H1 (cell line): ENCODE results near the gene VIPR2. TPM values are rescaled to one million over a fixed set of nuclear protein-coding genes. Genes with fewer than 3 reads are reported as not detected.

Source experiments
- CTCF ChIA-PET: fragments of 300-600 bp; sonication (Branson Sonifier 250); formaldehyde crosslinking; loops from one replicate; lab custom pipeline; 2021; ENCODE audit not compliant: partially characterized antibody; lab: Charles Lee
- POLR2A ChIA-PET: fragments of 300-600 bp; sonication (Branson Sonifier 250); formaldehyde crosslinking; loops from one replicate; lab custom pipeline; 2021; ENCODE audit warnings: inconsistent platforms; ENCODE audit not compliant: partially characterized antibody; lab: Charles Lee
- DNase-seq, 2 experiments: peaks; one replicate each; pipeline versions ENCODE4 v3.0.0 to v3.0.0-alpha.2; 2010 to 2022; ENCODE audit warnings: low spot score in 2 of 2, low read depth in 1 of 2, mixed read lengths in 1 of 2
- FAIRE-seq: peaks from 2 replicates; lab custom pipeline; 2011; peaks lifted over from hg19 to GRCh38; lab: Jason Lieb, UNC
- H2AFZ ChIP-seq: 2 replicates; pipeline ENCODE4 v1.8.1; 2012; ENCODE audit warnings: low read length, inconsistent platforms
- H2AK5ac ChIP-seq: 2 replicates; pipeline ENCODE4 v1.6.1; 2013; ENCODE audit warnings: low read depth, low read length
- H2BK120ac ChIP-seq: replicated peaks from 2 replicates; pipeline ENCODE3; 2013; ENCODE audit warnings: low read depth, low read length, inconsistent platforms
- H2BK12ac ChIP-seq: 2 replicates; pipeline ENCODE4 v1.6.1; 2013; ENCODE audit warnings: low read depth, low read length
- H2BK15ac ChIP-seq: 2 replicates; pipeline ENCODE4 v1.6.1; 2013; ENCODE audit warnings: low read length
- H2BK20ac ChIP-seq: 2 replicates; pipeline ENCODE4 v1.6.1; 2013; ENCODE audit warnings: low read length
- H2BK5ac ChIP-seq: 2 replicates; pipeline ENCODE4 v1.6.1; 2013; ENCODE audit warnings: low read depth, low read length
- H3K14ac ChIP-seq: 2 replicates; pipeline ENCODE4 v1.6.1; 2013; ENCODE audit warnings: inconsistent platforms; ENCODE audit not compliant: insufficient read length
- H3K18ac ChIP-seq: 2 replicates; pipeline ENCODE4 v1.6.1; 2013; ENCODE audit warnings: low read length; ENCODE audit errors: extremely low read depth
- H3K23ac ChIP-seq: 2 replicates; pipeline ENCODE4 v1.6.1; 2013; ENCODE audit warnings: inconsistent platforms; ENCODE audit not compliant: insufficient read length
- H3K23me2 ChIP-seq: 2 replicates; pipeline ENCODE4 v1.6.1; 2013; ENCODE audit warnings: low read depth, low read length
- H3K27ac ChIP-seq: 2 replicates; pipeline ENCODE4 v1.6.1; 2011; ENCODE audit warnings: low read depth, low read length, inconsistent platforms
- H3K27me3 ChIP-seq, 4 experiments: replicated peaks in 1 of 4; 1 replicate in 1 of 4; 2 replicates in 3 of 4; pipeline versions ENCODE4 v1.6.1 to v1.8.1; 2011 to 2013; ENCODE audit warnings: low read length in 3 of 4, mild to moderate bottlenecking in 3 of 4, inconsistent platforms in 2 of 4, mixed read lengths in 2 of 4, moderate library complexity in 1 of 4; ENCODE audit not compliant: control insufficient read depth in 3 of 4, insufficient read depth in 3 of 4; ENCODE audit errors: extremely low read depth in 1 of 4
- H3K36me3 ChIP-seq, 4 experiments: 2 replicates each; pipeline versions ENCODE4 v1.6.1 to v1.8.1; 2011 to 2013; ENCODE audit warnings: mild to moderate bottlenecking in 4 of 4, low read length in 3 of 4, moderate library complexity in 2 of 4, control low read depth in 1 of 4, inconsistent platforms in 1 of 4; ENCODE audit not compliant: insufficient read depth in 4 of 4, control insufficient read depth in 2 of 4
- H3K4ac ChIP-seq: replicated peaks from 2 replicates; pipeline ENCODE3; 2013; ENCODE audit warnings: low read length, low read depth, mixed read lengths, inconsistent platforms; ENCODE audit not compliant: insufficient read length
- H3K4me1 ChIP-seq, 4 experiments: replicated peaks in 1 of 4; 1 replicate in 1 of 4; 2 replicates in 3 of 4; pipeline versions ENCODE4 v1.6.1 to v1.8.1; 2011 to 2013; ENCODE audit warnings: low read length in 3 of 4, inconsistent platforms in 2 of 4, mixed read lengths in 1 of 4; ENCODE audit not compliant: insufficient read depth in 4 of 4, control insufficient read depth in 3 of 4
- H3K4me2 ChIP-seq, 2 experiments: 2 replicates each; pipeline versions ENCODE4 v1.6.1 to v1.8.1; 2011 to 2013; ENCODE audit warnings: low read depth in 2 of 2, low read length in 2 of 2, control low read depth in 1 of 2, inconsistent platforms in 1 of 2, mild to moderate bottlenecking in 1 of 2; ENCODE audit not compliant: insufficient read depth in 1 of 2
- H3K4me3 ChIP-seq, 4 experiments: fragments of 200-600, 300-600 bp in 1 of 4; sonication (generic), shearing (Covaris generic), sonication (Bioruptor Twin) in 1 of 4; 2 replicates each; pipeline versions ENCODE4 v1.5.1 to v1.8.1; 2011 to 2016; ENCODE audit warnings: low read length in 4 of 4, low read depth in 3 of 4, control low read depth in 2 of 4, inconsistent platforms in 2 of 4, mild to moderate bottlenecking in 2 of 4, mixed read lengths in 1 of 4, moderate library complexity in 1 of 4; ENCODE audit not compliant: insufficient read depth in 2 of 4; ENCODE audit errors: extremely low read depth in 1 of 4
- H3K56ac ChIP-seq: replicated peaks from 2 replicates; pipeline ENCODE3; 2013; ENCODE audit warnings: low read depth, mild to moderate bottlenecking, mixed read lengths, low read length, inconsistent platforms; ENCODE audit not compliant: insufficient read length
- H3K79me1 ChIP-seq: 2 replicates; pipeline ENCODE4 v1.6.1; 2013; ENCODE audit warnings: low read depth, low read length, control low read depth
- H3K79me2 ChIP-seq, 2 experiments: 2 replicates each; pipeline versions ENCODE4 v1.6.1 to v1.8.1; 2012 to 2013; ENCODE audit warnings: low read length in 2 of 2, mild to moderate bottlenecking in 2 of 2, inconsistent platforms in 1 of 2; ENCODE audit not compliant: insufficient read depth in 2 of 2, control insufficient read depth in 1 of 2
- H3K9ac ChIP-seq, 4 experiments: replicated peaks in 1 of 4; 1 replicate in 1 of 4; 2 replicates in 3 of 4; pipeline versions ENCODE4 v1.6.1 to v1.8.1; 2011 to 2013; ENCODE audit warnings: low read depth in 3 of 4, low read length in 3 of 4, control low read depth in 2 of 4, mild to moderate bottlenecking in 2 of 4, moderate library complexity in 2 of 4, inconsistent platforms in 1 of 4; ENCODE audit errors: extremely low read depth in 1 of 4
- H3K9me3 ChIP-seq, 2 experiments: 2 replicates each; pipeline versions ENCODE4 v1.6.1 to v1.8.1; 2012 to 2013; ENCODE audit warnings: mild to moderate bottlenecking in 2 of 2, moderate library complexity in 2 of 2, control low read depth in 1 of 2, inconsistent platforms in 1 of 2, low read depth in 1 of 2, low read length in 1 of 2, mixed read lengths in 1 of 2; ENCODE audit not compliant: insufficient read depth in 2 of 2
- H4K20me1 ChIP-seq, 2 experiments: replicated peaks in 1 of 2; 2 replicates each; pipeline versions ENCODE3 to v1.8.1; 2011 to 2013; ENCODE audit warnings: inconsistent platforms in 2 of 2, low read length in 2 of 2, mild to moderate bottlenecking in 1 of 2; ENCODE audit not compliant: insufficient read depth in 2 of 2, control insufficient read depth in 1 of 2
- H4K5ac ChIP-seq: 2 replicates; pipeline ENCODE4 v1.6.1; 2013; ENCODE audit warnings: low read length, low read depth, mixed read lengths, inconsistent platforms; ENCODE audit not compliant: insufficient read length
- H4K8ac ChIP-seq: 2 replicates; pipeline ENCODE4 v1.8.0; 2013; ENCODE audit warnings: mild to moderate bottlenecking, moderate library complexity, low read length, inconsistent platforms; ENCODE audit not compliant: insufficient read depth; ENCODE audit errors: extremely low read depth
- H4K91ac ChIP-seq: replicated peaks from 2 replicates; pipeline ENCODE3; 2013; ENCODE audit warnings: low read length, mixed read lengths, inconsistent platforms; ENCODE audit not compliant: insufficient read length
- BRCA1 ChIP-seq: IDR thresholded peaks from 2 replicates; pipeline ENCODE4 v1.6.1; 2012; ENCODE audit warnings: low read depth, low read length, improper control_type of control experiment
- CBX8 ChIP-seq: fragments of 300-800, 300-1000 bp; sonication (generic); IDR thresholded peaks from 2 replicates; pipeline ENCODE4 v1.7.1; 2016; ENCODE audit warnings: low read depth, low read length, borderline replicate concordance
- CTBP2 ChIP-seq: IDR thresholded peaks from 2 replicates; pipeline ENCODE4 v1.7.0; 2011; ENCODE audit warnings: borderline replicate concordance, mild to moderate bottlenecking, moderate library complexity, mixed read lengths, low read length; ENCODE audit not compliant: insufficient read depth, insufficient read length
- EZH2 ChIP-seq: fragments of 200-600 bp; sonication (generic); IDR thresholded peaks from 2 replicates; pipeline ENCODE4 v1.7.1; 2012; ENCODE audit warnings: low read depth, mild to moderate bottlenecking, moderate library complexity, low read length, inconsistent platforms; ENCODE audit not compliant: severe bottlenecking
- GABPA ChIP-seq: IDR thresholded peaks from 2 replicates; pipeline ENCODE4 v1.6.1; 2011; ENCODE audit warnings: mild to moderate bottlenecking, low read length, moderate library complexity, borderline replicate concordance; ENCODE audit not compliant: insufficient read depth
- GTF2F1 ChIP-seq: IDR thresholded peaks from 2 replicates; pipeline ENCODE4 v1.6.1; 2012; ENCODE audit warnings: low read depth, low read length, improper control_type of control experiment, borderline replicate concordance
- PHF8 ChIP-seq: fragments of 200-600 bp; sonication (generic); conservative IDR thresholded peaks from 2 replicates; pipeline ENCODE4 v1.7.1; 2012; ENCODE audit warnings: low read depth, mild to moderate bottlenecking, inconsistent platforms, low read length, moderate library complexity
- RFX5 ChIP-seq: IDR thresholded peaks from 2 replicates; pipeline ENCODE4 v1.6.1; 2011; ENCODE audit warnings: low read depth, low read length, improper control_type of control experiment, borderline replicate concordance
- SIN3A ChIP-seq, 2 experiments: IDR thresholded peaks in 1 of 2; conservative IDR thresholded peaks in 1 of 2; 2 replicates each; pipeline ENCODE4 v1.6.1; 2011 to 2012; ENCODE audit warnings: low read length in 2 of 2, improper control_type of control experiment in 1 of 2, low read depth in 1 of 2, mild to moderate bottlenecking in 1 of 2
- SIX5 ChIP-seq: IDR thresholded peaks from 2 replicates; pipeline ENCODE4 v1.6.1; 2011; ENCODE audit warnings: mild to moderate bottlenecking, low read depth, low read length
- SP4 ChIP-seq: IDR thresholded peaks from 2 replicates; pipeline ENCODE4 v1.6.1; 2012; ENCODE audit warnings: low read length, inconsistent platforms
- SRF ChIP-seq: IDR thresholded peaks from 2 replicates; pipeline ENCODE4 v1.6.1; 2011; ENCODE audit warnings: mild to moderate bottlenecking, low read depth, low read length, moderate library complexity
- TCF12 ChIP-seq: IDR thresholded peaks from 2 replicates; pipeline ENCODE4 v1.6.1; 2011; ENCODE audit warnings: low read depth, mild to moderate bottlenecking, low read length
- WGBS, 2 experiments: shearing (Covaris generic) in 1 of 2; methylation state at CpG; one replicate each; pipeline versions ENCODE4 v1.1.6 to v1.1.7; 2013 to 2015; ENCODE audit warnings: low lambda C conversion rate in 2 of 2, mixed read lengths in 2 of 2, inconsistent platforms in 1 of 2, low coverage in 1 of 2, missing lambda C conversion rate in 1 of 2; ENCODE audit not compliant: insufficient replicate concordance in 2 of 2, insufficient coverage in 1 of 2, insufficient read length in 1 of 2; ENCODE audit errors: extremely low coverage in 1 of 2, missing lambda C conversion rate in 1 of 2; 5-methylcytosine and 5-hydroxymethylcytosine counted together
- polyA plus RNA-seq, 7 experiments: library from polyadenylated mRNA; depleted of rRNA in 3 of 7; stranded (reverse) in 5 of 7; unstranded in 2 of 7; fragments of >200 nt in 5 of 7; fragments of 200-250 nt in 2 of 7; gene quantifications; 1 replicate in 5 of 7; 2 replicates in 1 of 7; 4 replicates in 1 of 7; pipeline versions ENCODE4 v1.2.1 to v1.2.3, GENCODE V29; 2011 to 2013; ENCODE audit warnings: missing spikeins in 2 of 7, mixed read lengths in 2 of 7
- total RNA-seq: library from RNA; stranded (reverse); fragmentation: NEBNext Ultra II Directional; extraction: Animal tissue kit (Norgen Biotek cat#: 25700); gene quantifications from 2 replicates; pipeline ENCODE4 v1.2.1, GENCODE V29; 2021

Gene VIPR2
- total and polyA plus RNA-seq, 2 of the 8 experiments (the other 6 are each of a cell fraction or from before 2014, with no cell fraction given): 2.4 to 6.3 TPM

GRCh38 chr7:159064816-159065510, 79.7 kb downstream of the VIPR2 start:
- peaks cover 0 to 3% of the 10 kb centered on the region in 2 experiments; a peak in 1 of 4 replicates for H3K9me3 ChIP-seq
- H3K23ac ChIP-seq: no peak overlapping the region
- no peak overlapping the region for H2BK15ac ChIP-seq
- H3K4me2 ChIP-seq: no peak overlapping the region
- H3K23me2 ChIP-seq: peaks cover 9% of the 10 kb centered on the region; the same call in 1 of the 2 replicates
- no peak overlapping the region for H2BK120ac ChIP-seq
- no peak overlapping the region for H4K5ac ChIP-seq
- FAIRE-seq (no peak), DNase-seq (no peak)
- H3K9ac ChIP-seq: no peak overlapping the region
- H3K36me3 ChIP-seq: no peaks in the 10 kb centered on the region
- no peak overlapping the region for H2AK5ac ChIP-seq
- H4K91ac ChIP-seq: no peak overlapping the region
- POLR2A ChIA-PET: no interaction called here
- H3K79me2 ChIP-seq: no peaks in the 10 kb centered on the region
- no peak overlapping the region for H4K8ac ChIP-seq
- 85% methylated on average over 21 of the region's 23 CpGs; no CpG with 5 or more reads in 1 of the 2 experiments for WGBS, 2 experiments
- no peak overlapping the region for H3K56ac ChIP-seq
- no peak overlapping the region for H2BK12ac ChIP-seq
- H3K4ac ChIP-seq: no peak overlapping the region
- no peak overlapping the region for H3K4me3 ChIP-seq
- no peaks in the 10 kb centered on the region for H4K20me1 ChIP-seq
- H3K4me1 ChIP-seq: peaks cover 0 to 4% (median 2%) of the 10 kb centered on the region in 4 experiments; a peak in 1 of 7 replicates
- no peak overlapping the region for H2BK5ac ChIP-seq
- peaks cover 0 to 4% (median 0%) of the 10 kb centered on the region in 4 experiments; a peak in 1 of 7 replicates for H3K27me3 ChIP-seq
- no peak overlapping the region for H3K14ac ChIP-seq
- no peaks in the 10 kb centered on the region for H3K79me1 ChIP-seq
- no peak overlapping the region for H2AFZ ChIP-seq
- CTCF ChIA-PET: interaction anchor here (0.7 to 1.2 kb wide), 2 partner anchors 17 to 20 kb away, joined by 3 to 4 read pairs; no protein-coding TSS in a partner anchor
- no peak overlapping the region for H3K27ac ChIP-seq
- no peak overlapping the region for H3K18ac ChIP-seq
- no peak overlapping the region for H2BK20ac ChIP-seq
- TF ChIP-seq SRF (no peak), GABPA (no peak), GTF2F1 (no peak), PHF8 (no peak), CBX8 (no peak), RFX5 (no peak), BRCA1 (no peak), SIN3A (conservative IDR thresholded peaks at IDR 0.05 in 1 of 2, IDR thresholded peaks at IDR 0.05 in 1 of 2; ENCODE audit: low read depth in 1 of 2, low read length in 2 of 2) (no peak), EZH2 (no peak), TCF12 (no peak), CTBP2 (no peak), SP4 (no peak), SIX5 (no peak)
